HG02970 (cell line): ENCODE results near the gene CPSF4.

ENCODE experiments used
- ATAC-seq: cut with Tn5 transposase; IDR thresholded peaks from one replicate; pipeline ENCODE4 v1.9.1; 2021; ENCODE audit warnings: mild to moderate bottlenecking, moderate library complexity, moderate number of reproducible peaks; ENCODE audit not compliant: unreplicated experiment, low FRiP score

CPSF4 gene

DNA sequence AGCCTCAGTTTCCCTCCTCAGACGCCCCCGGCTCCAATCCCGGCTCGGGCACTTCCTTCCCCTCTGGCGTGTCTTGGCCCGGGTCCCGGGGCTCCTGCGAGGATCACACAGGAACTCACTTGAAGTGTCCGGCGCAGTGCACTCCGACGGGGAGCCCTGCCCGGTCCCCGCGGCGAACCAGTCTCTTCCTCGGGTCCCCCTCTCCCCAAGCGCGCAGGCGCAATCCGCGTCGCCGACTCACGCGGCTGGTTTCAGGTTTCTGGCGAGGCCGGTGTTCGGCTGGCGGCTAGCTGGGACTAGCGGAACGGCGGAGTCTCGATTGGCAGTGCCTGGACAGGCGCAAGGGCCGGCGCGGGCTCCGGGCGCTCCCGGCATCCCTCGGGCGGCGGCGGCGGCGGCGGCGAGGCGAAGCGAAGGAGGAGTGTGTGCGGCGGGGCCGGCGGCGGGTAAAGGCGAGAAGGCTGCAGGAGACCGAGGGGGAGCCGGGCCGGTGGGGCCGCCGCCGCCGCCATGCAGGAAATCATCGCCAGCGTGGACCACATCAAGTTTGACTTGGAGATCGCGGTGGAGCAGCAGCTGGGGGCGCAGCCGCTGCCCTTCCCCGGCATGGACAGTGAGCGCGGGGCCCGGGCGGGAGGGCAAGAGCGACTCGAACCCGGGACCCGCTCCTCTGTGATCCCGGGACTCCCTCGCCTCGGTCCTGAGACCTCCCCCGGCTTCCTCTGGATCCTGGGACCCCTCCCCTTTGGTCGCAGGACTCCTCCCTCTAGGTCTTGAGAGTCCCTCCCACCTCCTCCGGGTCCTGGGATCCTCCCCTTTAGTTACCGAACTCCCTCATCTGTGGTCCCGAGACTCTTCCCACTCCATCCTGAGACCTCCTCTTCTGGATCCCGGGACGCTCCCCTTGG is at the start of gene CPSF4, which contains the start of gene PTCD1:
Gene CPSF4, plus strand, starts transcription at position 371 of the 908 bp plus-strand sequence. Its CDS starts 140 bp downstream, at position 511.
Gene PTCD1, minus strand, starts transcription at position 226 of the 908 bp plus-strand sequence. CDS start 3,556 bp downstream, outside the sequence.
- peak; percentile 81 for ATAC-seq

- ATAC-seq: no peak
Observed at GRCh38 chr7:99389772-99390171, 49.0 kb upstream of the CPSF4 start.

DNA sequence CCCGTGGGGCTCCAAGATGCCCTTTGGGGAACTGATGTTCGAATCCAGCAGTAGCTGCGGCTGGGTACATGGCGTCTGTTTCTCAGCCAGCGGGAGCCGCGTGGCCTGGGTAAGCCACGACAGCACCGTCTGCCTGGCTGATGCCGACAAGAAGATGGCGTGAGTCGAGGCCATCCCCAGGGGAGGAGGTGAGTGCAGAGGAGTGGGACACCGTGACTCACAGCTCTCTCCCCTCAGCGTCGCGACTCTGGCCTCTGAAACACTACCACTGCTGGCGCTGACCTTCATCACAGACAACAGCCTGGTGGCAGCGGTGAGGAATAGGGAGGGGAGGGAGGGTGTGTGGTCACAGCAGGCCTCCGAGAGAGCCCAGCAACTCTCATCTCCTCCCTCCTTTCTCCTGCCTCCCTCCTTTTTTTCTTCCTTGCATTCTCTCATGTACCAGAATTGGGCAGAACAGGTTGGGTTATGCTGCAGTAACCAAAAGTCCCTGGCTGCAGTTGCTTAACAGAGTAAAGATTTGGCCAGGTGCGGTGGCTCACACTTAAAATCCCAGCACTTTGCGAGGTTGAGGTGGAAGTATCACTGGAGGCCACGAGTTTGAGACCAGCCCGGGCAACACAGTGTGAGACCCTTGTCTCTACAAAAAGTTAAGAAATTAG is 47.7 kb upstream of the CPSF4 start:
- ATAC-seq: no peak

DNA sequence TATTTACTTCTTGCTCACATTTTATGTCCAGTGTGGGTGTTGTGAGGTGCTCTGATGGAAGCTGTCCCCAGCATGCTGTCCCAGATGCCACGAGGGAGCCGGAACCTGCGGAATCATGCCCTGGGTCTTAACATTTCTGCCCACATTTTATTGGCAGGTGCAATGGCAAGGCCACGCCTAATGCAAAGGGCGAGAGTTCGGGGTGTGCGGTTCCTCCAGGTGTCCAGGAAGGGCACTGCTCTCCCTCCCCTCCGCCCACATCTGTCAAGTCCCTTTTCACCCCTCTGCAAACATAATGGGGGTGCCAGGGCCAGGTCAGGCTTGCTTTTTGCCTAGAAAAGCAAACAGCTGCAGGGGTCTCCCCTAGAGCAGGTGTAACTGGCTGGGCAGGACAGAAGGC is 46.7 kb upstream of the CPSF4 start:
- no peak for ATAC-seq

GRCh38 chr7:99392659-99393354 is 45.9 kb upstream of the CPSF4 start:
- no peak for ATAC-seq

- ATAC-seq: no peak
Observed at GRCh38 chr7:99393355-99394187, 45.2 kb upstream of the CPSF4 start.

DNA sequence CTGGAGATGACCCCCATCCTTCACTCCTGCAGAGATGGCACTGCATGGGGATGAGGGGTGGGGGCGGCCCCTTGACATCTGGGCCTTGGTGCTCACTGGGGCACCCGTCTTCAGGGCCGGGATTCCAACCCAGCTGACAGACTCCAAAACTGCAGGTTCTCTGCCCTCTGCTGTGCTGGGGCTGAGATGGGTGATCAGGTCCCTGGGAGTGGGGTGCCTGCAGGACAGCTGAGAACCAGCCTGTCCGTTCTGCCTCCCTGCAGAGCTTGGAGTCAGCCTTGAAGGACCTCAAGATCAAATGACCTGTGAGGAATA is 44.6 kb upstream of the CPSF4 start:
- ATAC-seq: no peak

DNA sequence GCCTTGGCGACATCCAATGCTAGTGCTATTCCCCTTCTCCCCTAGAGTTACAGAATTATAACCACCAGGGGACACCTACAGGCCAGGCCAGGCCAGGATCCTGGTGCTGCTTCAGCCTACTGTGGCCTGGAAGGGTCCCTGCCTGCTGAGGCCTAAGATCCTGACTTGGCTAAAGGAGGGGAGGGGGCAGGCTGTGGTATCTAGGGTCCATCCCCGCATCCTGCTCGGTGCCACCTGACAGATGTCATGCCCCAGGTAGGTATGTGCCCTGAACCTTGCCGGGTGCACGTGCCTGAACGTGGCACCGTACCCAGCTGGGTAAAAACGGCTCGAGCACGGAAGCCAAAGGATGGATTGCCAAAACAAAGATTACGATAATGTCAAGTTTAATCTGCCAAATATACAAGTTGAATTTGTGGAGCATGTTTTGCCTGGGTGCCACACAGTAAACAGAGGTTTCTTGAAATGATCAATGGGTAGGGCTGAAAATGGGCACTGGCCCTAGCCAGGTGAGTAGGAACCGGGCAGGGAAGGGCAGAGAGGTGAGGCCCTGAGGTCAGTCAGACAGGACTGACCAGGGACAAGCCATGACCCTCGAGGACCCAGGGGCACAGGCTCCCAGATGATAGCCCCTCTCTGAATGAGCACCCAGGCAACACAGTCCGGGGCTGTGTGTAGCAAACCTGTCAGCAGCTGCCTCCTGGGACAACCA is 43.0 kb upstream of the CPSF4 start:
- no peak for ATAC-seq

DNA sequence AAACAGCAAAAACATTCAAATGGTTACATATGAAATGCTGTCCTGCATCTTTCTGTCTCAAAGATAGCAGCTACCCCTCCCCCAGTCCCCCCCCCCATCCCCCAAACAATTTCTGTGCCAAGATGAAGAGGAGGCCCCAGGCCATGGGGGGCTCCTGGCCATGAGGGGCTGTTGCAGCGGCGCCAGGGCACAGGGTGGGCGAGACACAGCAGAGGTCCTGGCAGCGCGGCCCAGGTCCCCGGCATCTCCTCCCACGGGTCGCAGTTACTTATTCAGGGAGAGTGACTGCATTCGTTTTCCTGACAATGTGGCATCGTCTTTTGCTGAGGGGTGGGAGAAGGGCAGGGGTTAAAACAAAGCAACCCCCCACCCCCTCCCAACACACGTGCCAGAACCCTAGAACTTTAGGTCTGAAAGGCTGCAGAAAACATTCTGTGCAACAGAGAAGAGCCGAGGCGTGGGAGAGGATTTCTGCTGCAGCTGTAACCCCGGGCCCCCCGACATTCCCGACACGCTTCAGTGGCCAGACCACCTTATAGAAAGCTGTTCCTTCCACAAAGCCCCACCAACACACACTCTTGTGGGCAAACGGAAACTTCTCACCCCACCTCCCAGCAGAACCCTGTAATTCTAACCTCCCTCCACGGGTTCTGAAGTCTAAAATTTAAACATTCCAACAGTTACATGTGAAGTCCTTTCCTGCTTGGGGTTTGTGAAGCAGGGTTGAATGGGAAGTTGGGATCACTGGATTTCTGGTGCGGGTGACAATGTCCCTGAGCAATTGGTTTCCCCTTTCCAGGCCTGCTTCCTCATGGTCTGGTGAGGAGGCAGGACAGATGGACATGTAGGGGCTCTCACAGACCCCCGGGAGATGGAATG is 42.1 kb upstream of the CPSF4 start:
- ATAC-seq: no peak

GRCh38 chr7:99397297-99397983 is 41.3 kb upstream of the CPSF4 start:
- no peak for ATAC-seq

- no peak for ATAC-seq
Observed at GRCh38 chr7:99398891-99399445, 39.8 kb upstream of the CPSF4 start.

DNA sequence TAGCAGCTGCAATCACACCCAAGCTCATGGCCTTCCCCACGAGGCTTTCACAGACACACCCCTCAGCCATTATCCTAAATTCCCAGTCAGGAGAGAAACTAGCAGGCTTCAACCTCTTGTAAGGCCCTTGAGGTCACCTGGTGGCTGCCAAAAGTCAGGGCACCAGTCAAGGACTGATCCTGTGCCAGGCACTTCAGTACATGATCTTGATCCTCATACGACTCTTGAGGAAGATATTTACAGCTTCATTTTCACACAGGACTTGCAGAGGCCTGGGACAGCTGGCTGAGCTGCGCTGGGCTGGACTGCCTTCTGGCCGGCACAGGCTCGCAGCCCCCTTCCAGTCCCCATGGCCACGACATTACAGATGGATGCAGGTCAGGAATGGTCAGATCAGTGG is 39.1 kb upstream of the CPSF4 start:
- no peak for ATAC-seq

- ATAC-seq: no peak
Observed at GRCh38 chr7:99402854-99403253, 35.9 kb upstream of the CPSF4 start.

DNA sequence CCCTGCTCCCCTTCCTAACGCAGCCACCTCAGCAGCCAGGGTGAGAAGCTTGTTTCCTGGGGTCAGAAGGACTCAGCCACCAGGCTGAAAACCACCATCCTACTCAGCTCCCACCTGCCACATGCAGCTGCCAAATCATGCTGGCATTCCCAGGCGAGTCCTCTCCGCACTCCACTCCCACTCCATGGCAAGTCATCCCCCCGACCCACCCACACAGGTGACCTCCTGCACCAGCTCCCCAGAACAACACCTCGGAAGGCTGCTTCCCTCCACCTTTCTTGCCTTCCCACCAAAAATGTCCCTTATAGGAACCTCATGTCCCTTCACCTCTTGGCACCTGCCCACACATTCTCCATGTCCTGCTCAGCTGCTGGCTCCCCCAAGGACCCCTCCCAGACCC is 35.0 kb upstream of the CPSF4 start:
- no peak for ATAC-seq

- ATAC-seq: no peak
Observed at GRCh38 chr7:99404235-99404976, 34.3 kb upstream of the CPSF4 start.

DNA sequence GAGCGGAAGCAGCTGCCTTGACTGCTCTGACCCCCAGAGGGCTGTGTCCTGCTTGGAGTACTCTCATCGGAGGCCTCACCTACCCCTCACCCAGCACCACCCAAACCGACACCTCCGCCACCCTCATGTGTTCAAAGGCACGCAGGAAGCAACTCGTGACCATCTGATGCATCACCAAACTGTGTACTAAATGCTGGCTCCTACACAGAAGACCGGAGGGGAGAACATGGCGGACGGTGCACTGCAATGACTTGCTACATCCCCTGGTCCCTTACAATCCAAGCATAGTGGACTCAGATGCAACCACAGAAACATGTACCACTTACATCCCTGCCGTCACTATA is 33.8 kb upstream of the CPSF4 start:
- no peak for ATAC-seq

DNA sequence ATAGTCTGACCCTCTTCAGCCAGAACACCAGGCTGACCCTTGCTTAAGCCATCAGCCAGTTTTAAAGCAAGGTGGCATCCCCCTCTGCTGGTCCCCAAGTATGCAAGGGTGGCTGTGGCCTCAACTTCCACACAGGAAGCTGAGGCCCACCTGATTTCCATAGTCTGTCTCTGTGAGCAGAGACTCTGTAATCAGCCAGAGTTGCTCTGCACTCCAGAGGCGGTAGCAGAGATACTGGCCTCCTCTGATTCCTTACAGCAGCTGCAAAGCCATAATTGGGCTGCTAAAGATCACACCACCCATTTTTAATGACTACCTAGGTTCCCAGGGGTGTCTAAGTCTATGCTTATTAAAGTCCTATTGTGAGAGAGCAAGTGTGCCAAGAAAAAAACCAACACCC is 32.2 kb upstream of the CPSF4 start:
- ATAC-seq: no peak
